Sigmoid colon (tissue), 7 donors: ENCODE results near the gene JMJD1C. TPM values are rescaled to one million over a fixed set of nuclear protein-coding genes. Genes with fewer than 3 reads are reported as not detected.
A peak's percentile ranks its signal among the peaks of the same experiment; 100 is the strongest.
"Not testable (repeated sequence)": the region's sequence is repeated elsewhere in the genome, so short reads cannot be mapped to it uniquely, and the experiment has no call there.

Source experiments
- DNase-seq: peaks from one replicate; pipeline ENCODE4 v3.0.0-alpha.2; 2019
- H3K27ac ChIP-seq, 4 donors: fragments of 200-600 bp; sonication (generic); one replicate each; pipeline ENCODE4 v1.5.1; 2016 to 2019; ENCODE audit warnings: mild to moderate bottlenecking in 1 of 4
- H3K27me3 ChIP-seq, 3 donors: fragments of 200-600 bp; sonication (generic); one replicate each; pipeline ENCODE4 v1.5.1; 2019; ENCODE audit warnings: mild to moderate bottlenecking in 1 of 3
- H3K36me3 ChIP-seq, 4 donors: fragments of 200-600 bp; sonication (generic); one replicate each; pipeline ENCODE4 v1.5.1; 2016 to 2019
- H3K4me1 ChIP-seq, 4 donors: fragments of 200-600 bp; sonication (generic); one replicate each; pipeline ENCODE4 v1.5.1; 2017 to 2019
- H3K4me3 ChIP-seq, 4 donors: fragments of 200-600 bp; sonication (generic); one replicate each; pipeline ENCODE4 v1.5.1; 2017 to 2019; ENCODE audit warnings: mild to moderate bottlenecking in 2 of 4, moderate library complexity in 1 of 4
- H3K9me3 ChIP-seq, 4 donors: fragments of 200-600 bp in 3 of 4; sonication (generic) in 3 of 4; one replicate each; pipeline versions ENCODE4 v1.5.1 to v1.6.1; 2013 to 2019
- EP300 ChIP-seq, 4 donors: sonication (generic); formaldehyde crosslinking; IDR thresholded peaks; one replicate each; pipeline ENCODE4 v1.6.1; 2017; ENCODE audit warnings: antibody characterized with exemption in 4 of 4
- POLR2A ChIP-seq, 2 donors: fragments of 450-650 bp; IDR thresholded peaks; one replicate each; pipeline ENCODE4 v1.6.1; 2016; ENCODE audit warnings: antibody characterized with exemption in 2 of 2, mild to moderate bottlenecking in 2 of 2, moderate library complexity in 2 of 2
- POLR2AphosphoS5 ChIP-seq, 4 donors: sonication (generic); formaldehyde crosslinking; IDR thresholded peaks; one replicate each; pipeline ENCODE4 v1.6.1; 2017; ENCODE audit warnings: antibody characterized with exemption in 4 of 4
- WGBS, 2 donors: extraction: QIAGEN DNeasy Blood & Tissue Kit; methylation state at CpG; one replicate each; pipeline ENCODE4 v1.1.7; 2013; 5-methylcytosine and 5-hydroxymethylcytosine counted together
- intact Hi-C: fragments of 100-400 bp; cut with DNase I; formaldehyde crosslinking; loops from one replicate; pipeline ENCODE4 v1.15.1; 2023
- polyA plus RNA-seq, 3 donors: library from polyadenylated mRNA; stranded (reverse); fragments of 200-250 nt; gene quantifications; one replicate each; pipeline ENCODE4 v1.2.3, GENCODE V29; 2013
- total RNA-seq, 4 donors: library from RNA; depleted of rRNA; stranded (reverse); fragments of >200 nt; gene quantifications; one replicate each; pipeline ENCODE4 v1.1.0, GENCODE V29; 2016
- TF ChIP-seq, protein P1 (sequence below), 4 experiments: fragments of 450-650 bp in 3 of 4; fragments of 200-600 bp in 1 of 4; IDR thresholded peaks; one replicate each; pipeline ENCODE4 v1.5.1; 2016 to 2019; ENCODE audit warnings: antibody characterized with exemption in 4 of 4, mild to moderate bottlenecking in 3 of 4, moderate library complexity in 2 of 4
- donor health status: healthy with polysubstance abuse.
- donor health status: Bipolar disorder and iron deficiency.
- donor health status: healthy.

Gene JMJD1C
- total and polyA plus RNA-seq, 7 donors, result 13.2 to 134 (median 94.2) TPM

DNA sequence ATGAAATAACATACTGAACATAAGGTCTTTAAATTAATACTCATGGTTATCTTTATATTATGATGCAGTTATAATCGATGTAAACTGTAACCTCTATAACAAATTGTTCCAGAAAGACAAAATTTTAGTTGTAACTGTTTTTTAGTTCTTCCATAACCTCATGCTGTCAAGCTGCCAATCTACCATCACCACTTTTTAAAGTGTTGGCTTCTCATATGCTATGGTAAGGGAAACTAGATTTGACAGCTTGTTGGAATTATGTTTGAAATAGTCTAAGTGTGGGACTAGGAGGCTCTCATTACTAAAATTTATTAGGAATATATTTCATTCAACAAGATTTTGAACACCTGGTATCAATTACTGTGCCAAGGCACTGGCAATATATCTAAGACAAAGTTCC is 227.3 kb downstream of the JMJD1C start:
- no peak for TF ChIP-seq EP300 (IDR thresholded peaks at IDR 0.05)
- no peak for TF ChIP-seq POLR2AphosphoS5 (IDR thresholded peaks at IDR 0.05)
- TF ChIP-seq, protein P1, sequence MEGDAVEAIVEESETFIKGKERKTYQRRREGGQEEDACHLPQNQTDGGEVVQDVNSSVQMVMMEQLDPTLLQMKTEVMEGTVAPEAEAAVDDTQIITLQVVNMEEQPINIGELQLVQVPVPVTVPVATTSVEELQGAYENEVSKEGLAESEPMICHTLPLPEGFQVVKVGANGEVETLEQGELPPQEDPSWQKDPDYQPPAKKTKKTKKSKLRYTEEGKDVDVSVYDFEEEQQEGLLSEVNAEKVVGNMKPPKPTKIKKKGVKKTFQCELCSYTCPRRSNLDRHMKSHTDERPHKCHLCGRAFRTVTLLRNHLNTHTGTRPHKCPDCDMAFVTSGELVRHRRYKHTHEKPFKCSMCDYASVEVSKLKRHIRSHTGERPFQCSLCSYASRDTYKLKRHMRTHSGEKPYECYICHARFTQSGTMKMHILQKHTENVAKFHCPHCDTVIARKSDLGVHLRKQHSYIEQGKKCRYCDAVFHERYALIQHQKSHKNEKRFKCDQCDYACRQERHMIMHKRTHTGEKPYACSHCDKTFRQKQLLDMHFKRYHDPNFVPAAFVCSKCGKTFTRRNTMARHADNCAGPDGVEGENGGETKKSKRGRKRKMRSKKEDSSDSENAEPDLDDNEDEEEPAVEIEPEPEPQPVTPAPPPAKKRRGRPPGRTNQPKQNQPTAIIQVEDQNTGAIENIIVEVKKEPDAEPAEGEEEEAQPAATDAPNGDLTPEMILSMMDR (IDR thresholded peaks at IDR 0.05), result no peak
- no peak for TF ChIP-seq POLR2A (IDR thresholded peaks at IDR 0.05)
- peaks cover 0 to 74% (median 60%) of the 10 kb centered on the region in 4 donors for H3K4me1 ChIP-seq
- DNase-seq, result no peak
- no peaks in the 10 kb centered on the region for H3K36me3 ChIP-seq
- H3K9me3 ChIP-seq, result no peaks in the 10 kb centered on the region
- 38 to 80% methylated on average over 1 of the region's 1 CpG for WGBS, 2 donors
- intact Hi-C loops, result no loop called here
- H3K4me3 ChIP-seq, result no peak overlapping the region
- no peaks in the 10 kb centered on the region for H3K27me3 ChIP-seq
- H3K27ac ChIP-seq, result no peak overlapping the region

DNA sequence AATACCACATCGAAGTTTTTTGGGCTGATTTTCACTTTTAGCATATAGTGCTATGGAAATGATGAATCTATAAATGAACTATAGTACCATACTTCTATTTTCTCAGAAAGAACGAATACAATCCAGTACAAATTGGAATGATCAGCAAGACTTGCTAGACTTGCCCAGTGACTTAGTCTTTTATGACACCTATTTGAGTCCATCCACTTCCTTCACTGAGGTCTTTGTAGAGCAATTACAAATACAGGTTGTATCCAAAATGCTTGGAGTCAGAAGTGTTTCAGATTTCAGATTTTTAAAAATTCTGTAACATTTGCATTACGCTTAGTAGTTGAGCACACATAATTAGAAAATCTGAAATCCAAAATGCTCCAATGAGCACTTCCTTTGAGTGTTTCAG is 228.4 kb downstream of the JMJD1C start:
- Histone ChIP-seq H3K27me3 (no peaks in the 10 kb centered on the region), H3K36me3 (no peaks in the 10 kb centered on the region), H3K9me3 (no peaks in the 10 kb centered on the region), H3K4me1 (peaks cover 0 to 80% (median 66%) of the 10 kb centered on the region in 4 donors), H3K27ac (peak overlapping the region; percentile 33 to 83 (median 78)), H3K4me3 (no peak overlapping the region)
- DNase-seq, result no peak
- intact Hi-C loops, result no loop called here
- WGBS, 2 donors, result 18 to 74% methylated on average over 3 of the region's 3 CpGs
- no peak for TF ChIP-seq POLR2AphosphoS5 (IDR thresholded peaks at IDR 0.05)
- no peak for TF ChIP-seq EP300 (IDR thresholded peaks at IDR 0.05)
- TF ChIP-seq, protein P1 (IDR thresholded peaks at IDR 0.05), result no peak
- TF ChIP-seq POLR2A (IDR thresholded peaks at IDR 0.05), result no peak

DNA sequence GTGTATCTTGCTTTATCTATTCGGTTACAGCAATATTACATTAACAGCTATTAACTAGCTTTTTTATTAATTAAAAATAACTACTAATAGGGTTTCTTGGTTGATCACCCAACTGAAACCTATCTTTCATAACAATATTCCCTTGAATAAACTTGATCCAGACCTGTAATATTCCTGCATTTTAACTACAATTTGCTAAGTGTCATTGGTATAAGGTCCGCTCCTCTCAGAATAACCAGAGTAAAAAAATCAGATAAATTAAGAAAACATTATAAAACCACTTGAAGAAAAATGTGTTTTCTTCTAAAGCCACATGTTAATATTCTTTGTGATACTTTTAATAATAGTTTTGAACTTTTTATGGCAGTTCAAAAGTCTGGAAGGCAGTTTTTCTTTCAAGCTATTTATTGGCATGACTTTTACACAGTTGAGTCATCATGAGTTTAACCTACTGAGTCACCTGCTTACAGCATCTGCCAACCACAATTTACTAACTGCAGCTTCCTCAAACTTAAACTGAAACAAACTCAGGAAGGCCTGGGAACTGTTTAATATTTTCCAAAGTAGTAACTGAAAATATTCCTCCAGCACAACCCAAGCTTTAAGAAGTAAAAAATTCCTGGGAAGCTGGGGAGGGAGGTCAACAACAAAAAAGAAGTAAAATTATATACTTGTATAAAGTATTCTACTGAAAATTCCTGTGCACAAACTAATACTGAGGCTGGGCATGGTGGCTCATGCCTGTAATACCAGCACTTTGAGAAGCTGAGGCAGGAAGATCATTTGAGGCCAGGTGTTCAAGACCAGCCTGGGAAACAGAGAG is 229.5 kb downstream of the JMJD1C start:
- Histone ChIP-seq H3K9me3 (no peaks in the 10 kb centered on the region), H3K27me3 (no peaks in the 10 kb centered on the region), H3K4me1 (peaks cover 0 to 80% (median 62%) of the 10 kb centered on the region in 4 donors), H3K27ac (peak overlapping the region; percentile 71 to 83 (median 78)), H3K36me3 (no peaks in the 10 kb centered on the region), H3K4me3 (no peak overlapping the region)
- TF ChIP-seq POLR2A (IDR thresholded peaks at IDR 0.05) (no peak), EP300 (IDR thresholded peaks at IDR 0.05) (peak in 1 of 4 donors; percentile 49), POLR2AphosphoS5 (IDR thresholded peaks at IDR 0.05) (peak; percentile 42 to 78 (median 58))
- TF ChIP-seq, protein P1 (IDR thresholded peaks at IDR 0.05), result no peak
- 30 to 77% methylated on average over 2 of the region's 2 CpGs for WGBS, 2 donors
- DNase-seq, result no peak
- intact Hi-C loops, result no loop called here

DNA sequence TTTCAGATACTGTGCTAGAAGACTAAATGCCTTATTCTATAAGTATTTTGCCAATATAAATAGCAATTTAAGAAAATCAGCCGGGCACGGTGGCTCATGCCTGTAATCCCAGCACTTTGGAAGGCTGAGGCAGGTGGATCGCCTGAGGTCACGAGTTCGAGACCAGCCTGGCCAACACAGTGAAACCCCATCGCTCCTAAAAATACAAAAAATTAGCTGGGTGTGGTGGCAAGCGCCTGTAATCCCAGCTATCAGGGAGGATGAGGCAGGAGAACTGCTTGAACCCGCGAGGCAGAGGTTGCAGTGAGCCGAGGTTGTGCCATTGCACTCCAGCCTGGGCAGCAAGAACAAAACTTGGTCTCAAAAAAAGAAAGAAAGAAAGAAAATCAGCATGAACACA is 230.6 kb downstream of the JMJD1C start:
- intact Hi-C loops, H3K27me3 ChIP-seq, H3K36me3 ChIP-seq, H3K9me3 ChIP-seq, H3K4me3 ChIP-seq, DNase-seq: not testable (repeated sequence)
- Histone ChIP-seq H3K27ac (peak overlapping the region in 2 of 4 donors; percentile 79 to 83), H3K4me1 (peaks cover 0 to 81% (median 61%) of the 10 kb centered on the region in 4 donors)
- 96 to 98% methylated on average over 10 of the region's 10 CpGs for WGBS, 2 donors

DNA sequence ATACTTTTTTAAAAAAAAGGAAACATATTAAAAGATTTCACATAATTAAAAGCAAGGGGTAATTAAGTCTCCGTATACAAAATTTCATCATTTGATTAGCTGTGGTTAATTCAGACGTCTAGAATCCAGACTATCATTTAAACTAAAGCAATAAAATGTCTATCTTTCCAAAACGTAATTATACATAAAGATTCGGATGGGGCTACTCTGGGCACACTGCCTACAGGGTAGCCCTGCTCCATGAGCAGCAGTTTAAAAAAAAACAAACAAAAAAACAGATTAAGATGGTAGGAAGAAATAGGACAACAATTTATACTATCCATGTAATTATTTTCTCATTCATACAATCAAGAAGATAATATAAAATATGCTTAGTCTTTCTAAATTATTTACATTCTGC is 236.6 kb downstream of the JMJD1C start:
- no peak overlapping the region for H3K27ac ChIP-seq
- peaks cover 0 to 65% (median 43%) of the 10 kb centered on the region in 4 donors for H3K4me1 ChIP-seq
- H3K4me3 ChIP-seq, result no peak overlapping the region
- intact Hi-C loops, result loop anchor here (5.0 kb wide), 1 partner anchor 33 kb away; no protein-coding TSS in a partner anchor
- no peaks in the 10 kb centered on the region for H3K9me3 ChIP-seq
- H3K27me3 ChIP-seq, result no peaks in the 10 kb centered on the region
- no peaks in the 10 kb centered on the region for H3K36me3 ChIP-seq
- TF ChIP-seq POLR2A (IDR thresholded peaks at IDR 0.05) (no peak), EP300 (IDR thresholded peaks at IDR 0.05) (no peak), POLR2AphosphoS5 (IDR thresholded peaks at IDR 0.05) (no peak)
- TF ChIP-seq, protein P1 (IDR thresholded peaks at IDR 0.05), result no peak
- no peak for DNase-seq
- WGBS, 2 donors, result 23 to 57% methylated on average over 4 of the region's 4 CpGs
